Trophoblast cell (in vitro differentiated cells and primary cell): ENCODE measurements around the gene EPS8L3.
A peak's percentile ranks its signal among the peaks of the same experiment; 100 is the strongest.

Experiments
- DNase-seq, 2 donors: peaks; one replicate each; pipeline ENCODE4 v3.0.0-alpha.2; 2016
- H2AFZ ChIP-seq: 2 replicates; pipeline ENCODE4 v1.6.1; 2013; ENCODE audit warnings: low read length, moderate library complexity, mild to moderate bottlenecking; ENCODE audit not compliant: insufficient read depth, poor library complexity
- H2AK5ac ChIP-seq: 2 replicates; pipeline ENCODE4 v1.6.1; 2013; ENCODE audit warnings: mild to moderate bottlenecking, low read length
- H2BK120ac ChIP-seq: 2 replicates; pipeline ENCODE4 v1.6.1; 2013; ENCODE audit warnings: low read length, mild to moderate bottlenecking, moderate library complexity; ENCODE audit not compliant: insufficient read depth, poor library complexity
- H2BK12ac ChIP-seq: 2 replicates; pipeline ENCODE4 v1.6.1; 2013; ENCODE audit warnings: mild to moderate bottlenecking, low read length, moderate library complexity
- H2BK5ac ChIP-seq: 2 replicates; pipeline ENCODE4 v1.6.1; 2013; ENCODE audit warnings: low read length, low read depth, moderate library complexity, mild to moderate bottlenecking; ENCODE audit not compliant: poor library complexity
- H3K14ac ChIP-seq: 2 replicates; pipeline ENCODE4 v1.6.1; 2013; ENCODE audit warnings: mild to moderate bottlenecking, low read length
- H3K18ac ChIP-seq: 2 replicates; pipeline ENCODE4 v1.6.1; 2013; ENCODE audit warnings: mild to moderate bottlenecking, low read length
- H3K23ac ChIP-seq: 2 replicates; pipeline ENCODE4 v1.6.1; 2013; ENCODE audit warnings: low read length
- H3K27ac ChIP-seq: 2 replicates; pipeline ENCODE4 v1.5.1; 2013; ENCODE audit warnings: low read depth, mild to moderate bottlenecking, inconsistent platforms, low read length, moderate library complexity
- H3K27me3 ChIP-seq: 2 replicates; pipeline ENCODE4 v1.6.1; 2013; ENCODE audit warnings: inconsistent platforms, mild to moderate bottlenecking, low read length, moderate library complexity; ENCODE audit not compliant: insufficient read depth
- H3K36me3 ChIP-seq, 2 experiments: 1 replicate in 1 of 2; 2 replicates in 1 of 2; pipeline ENCODE4 v1.6.1; 2013; ENCODE audit warnings: low read length in 2 of 2, mild to moderate bottlenecking in 2 of 2, moderate library complexity in 1 of 2; ENCODE audit not compliant: insufficient read depth in 2 of 2, control insufficient read depth in 1 of 2
- H3K4ac ChIP-seq: 2 replicates; pipeline ENCODE4 v1.6.1; 2013; ENCODE audit warnings: low read depth, mild to moderate bottlenecking, low read length, moderate library complexity
- H3K4me1 ChIP-seq, 2 experiments: 1 replicate in 1 of 2; 2 replicates in 1 of 2; pipeline ENCODE4 v1.6.1; 2013; ENCODE audit warnings: low read length in 2 of 2, mild to moderate bottlenecking in 2 of 2, moderate library complexity in 1 of 2; ENCODE audit not compliant: insufficient read depth in 2 of 2, control insufficient read depth in 1 of 2
- H3K4me2 ChIP-seq: 2 replicates; pipeline ENCODE4 v1.6.1; 2013; ENCODE audit warnings: inconsistent platforms, mild to moderate bottlenecking, low read length, moderate library complexity
- H3K4me3 ChIP-seq: 2 replicates; pipeline ENCODE4 v1.5.1; 2013; ENCODE audit warnings: mild to moderate bottlenecking, low read depth, low read length, inconsistent platforms
- H3K79me1 ChIP-seq: one replicate; pipeline ENCODE4 v1.6.1; 2013; ENCODE audit warnings: low read length
- H3K79me2 ChIP-seq: 2 replicates; pipeline ENCODE4 v1.6.1; 2013; ENCODE audit warnings: low read length, mild to moderate bottlenecking; ENCODE audit not compliant: control insufficient read depth, insufficient read depth, poor library complexity
- H3K9ac ChIP-seq: 2 replicates; pipeline ENCODE4 v1.6.1; 2013; ENCODE audit warnings: mild to moderate bottlenecking, low read length
- H3K9me3 ChIP-seq: 2 replicates; pipeline ENCODE4 v1.6.1; 2013; ENCODE audit warnings: low read depth, mild to moderate bottlenecking, control low read depth, inconsistent platforms, low read length; ENCODE audit not compliant: insufficient read depth
- H4K12ac ChIP-seq: 2 replicates; pipeline ENCODE4 v1.6.1; 2013; ENCODE audit warnings: low read depth, mild to moderate bottlenecking, low read length, moderate library complexity
- H4K8ac ChIP-seq: 2 replicates; pipeline ENCODE4 v1.6.1; 2013; ENCODE audit warnings: low read depth, mild to moderate bottlenecking, low read length, moderate library complexity
- H4K91ac ChIP-seq: one replicate; pipeline ENCODE4 v1.6.1; 2013; ENCODE audit warnings: low read depth, mild to moderate bottlenecking, low read length, moderate library complexity
- WGBS: extraction: QIAGEN DNeasy Blood & Tissue Kit; methylation state at CpG from one replicate; pipeline ENCODE4 v1.1.7; 2013; ENCODE audit warnings: missing lambda C conversion rate; ENCODE audit not compliant: insufficient read length, insufficient coverage; ENCODE audit errors: extremely low coverage; 5-methylcytosine and 5-hydroxymethylcytosine counted together

Gene EPS8L3

DNA sequence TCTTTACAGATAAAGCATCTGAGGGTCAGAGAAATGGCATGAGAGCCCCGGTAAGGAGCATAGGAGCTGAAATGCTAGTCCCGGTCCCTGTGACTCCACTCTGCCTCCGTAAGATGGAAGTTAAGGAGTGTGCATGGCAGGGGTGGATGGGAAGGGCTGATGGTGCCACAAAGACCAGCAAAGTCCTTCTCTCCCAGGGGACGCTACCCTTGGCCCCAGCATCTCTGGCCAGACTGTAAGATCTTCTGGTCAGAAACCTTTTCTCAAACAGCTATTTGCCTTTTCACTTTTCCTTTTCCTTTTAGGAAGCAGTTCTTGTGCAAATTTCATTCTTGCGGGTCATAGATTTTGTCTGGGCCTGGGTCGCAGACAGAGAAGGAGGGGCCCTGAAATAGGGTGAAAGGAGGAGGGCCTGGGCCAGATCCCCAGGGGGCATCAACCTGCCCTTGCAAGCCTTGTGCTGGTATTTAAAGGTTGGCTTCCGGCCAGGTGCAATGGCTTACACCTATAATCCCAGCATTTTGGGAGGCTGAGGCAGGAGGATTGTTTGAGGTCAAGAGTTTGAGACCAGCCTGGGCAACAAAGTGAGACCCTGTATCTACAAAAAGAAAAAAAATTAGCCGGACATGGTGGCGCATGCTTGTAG, 14.4 kb upstream of the EPS8L3 start:
- Histone ChIP-seq H4K8ac (no peak overlapping the region), H2BK120ac (no peak overlapping the region), H4K91ac (no peak overlapping the region), H3K4me2 (no peak overlapping the region), H3K9ac (no peak overlapping the region), H3K18ac (no peak overlapping the region), H3K79me2 (no peaks in the 10 kb centered on the region), H3K27me3 (no peaks in the 10 kb centered on the region), H3K36me3 (no peaks in the 10 kb centered on the region), H2AK5ac (no peak overlapping the region), H3K4ac (no peak overlapping the region), H3K23ac (no peak overlapping the region), H3K27ac (no peak overlapping the region), H2AFZ (no peak overlapping the region), H2BK5ac (no peak overlapping the region), H3K14ac (no peak overlapping the region), H3K4me1 (peaks cover 2 to 9% of the 10 kb centered on the region in 2 experiments), H3K79me1 (peaks cover 1% of the 10 kb centered on the region), H4K12ac (no peak overlapping the region), H2BK12ac (no peak overlapping the region), H3K4me3 (no peak overlapping the region), H3K9me3 (peaks cover 5% of the 10 kb centered on the region)
- no CpG with 5 or more reads among the region's 9 CpGs for WGBS
- no peak for DNase-seq

DNA sequence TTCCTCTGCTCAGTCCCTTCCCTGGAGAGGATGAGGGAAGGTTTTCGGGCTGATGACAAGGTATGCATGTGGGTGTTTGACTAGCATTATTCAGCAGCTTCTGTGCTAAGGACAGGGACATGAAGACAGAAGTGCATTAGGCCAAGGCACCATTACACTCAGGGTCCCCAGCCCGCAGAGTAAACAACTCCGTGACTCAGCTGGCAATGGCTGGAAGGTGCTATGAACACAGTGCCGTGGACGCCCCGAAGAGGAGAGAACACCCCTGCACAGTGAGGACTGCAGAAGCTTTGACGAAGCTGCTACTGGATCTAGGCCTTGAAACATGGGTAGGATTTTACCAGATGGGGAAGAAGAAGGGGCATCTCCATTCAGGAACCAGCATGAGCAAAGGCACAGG, 13.7 kb upstream of the EPS8L3 start:
- no CpG with 5 or more reads among the region's 7 CpGs for WGBS
- no peak overlapping the region for H4K8ac ChIP-seq
- peaks cover 0 to 5% of the 10 kb centered on the region in 2 experiments for H3K4me1 ChIP-seq
- no peaks in the 10 kb centered on the region for H3K27me3 ChIP-seq
- DNase-seq: no peak
- no peak overlapping the region for H3K4me2 ChIP-seq
- no peak overlapping the region for H2AK5ac ChIP-seq
- H3K18ac ChIP-seq: no peak overlapping the region
- H3K36me3 ChIP-seq: no peaks in the 10 kb centered on the region
- H3K9me3 ChIP-seq: peaks cover 5% of the 10 kb centered on the region
- H3K9ac ChIP-seq: no peak overlapping the region
- no peak overlapping the region for H3K4ac ChIP-seq
- no peaks in the 10 kb centered on the region for H3K79me2 ChIP-seq
- H4K91ac ChIP-seq: no peak overlapping the region
- H2AFZ ChIP-seq: no peak overlapping the region
- H2BK5ac ChIP-seq: no peak overlapping the region
- H3K4me3 ChIP-seq: no peak overlapping the region
- no peak overlapping the region for H3K14ac ChIP-seq
- H3K79me1 ChIP-seq: peaks cover 1% of the 10 kb centered on the region
- H2BK120ac ChIP-seq: no peak overlapping the region
- H3K23ac ChIP-seq: no peak overlapping the region
- no peak overlapping the region for H2BK12ac ChIP-seq
- no peak overlapping the region for H3K27ac ChIP-seq
- H4K12ac ChIP-seq: no peak overlapping the region

DNA sequence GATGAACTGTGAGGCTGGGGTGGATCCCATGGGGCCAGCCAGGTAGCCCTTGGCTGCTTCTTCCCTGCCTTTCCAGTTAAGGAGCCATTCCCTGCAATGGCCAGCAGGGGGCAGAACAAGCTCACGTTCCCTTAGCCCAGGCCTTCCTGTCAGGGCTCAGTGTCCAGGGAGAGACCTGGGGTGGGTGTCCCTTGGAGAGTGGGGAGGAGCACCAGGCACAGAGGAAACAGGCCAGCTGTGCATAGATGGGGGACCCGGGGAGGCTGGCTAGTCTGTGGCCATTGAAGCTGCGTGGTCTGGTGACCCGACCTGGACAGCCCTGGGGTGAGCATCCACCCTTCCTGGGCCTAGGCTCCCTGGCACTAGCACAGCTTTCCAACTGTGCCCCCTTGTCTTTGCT, 13.2 kb upstream of the EPS8L3 start:
- H2BK5ac ChIP-seq: no peak overlapping the region
- H3K4me2 ChIP-seq: no peak overlapping the region
- no CpG with 5 or more reads among the region's 4 CpGs for WGBS
- H3K79me2 ChIP-seq: no peaks in the 10 kb centered on the region
- H2BK120ac ChIP-seq: no peak overlapping the region
- peaks cover 0 to 5% of the 10 kb centered on the region in 2 experiments for H3K4me1 ChIP-seq
- no peak overlapping the region for H4K8ac ChIP-seq
- no peak overlapping the region for H3K14ac ChIP-seq
- H3K36me3 ChIP-seq: no peaks in the 10 kb centered on the region
- H3K18ac ChIP-seq: no peak overlapping the region
- H3K23ac ChIP-seq: no peak overlapping the region
- H2AFZ ChIP-seq: peak overlapping the region; percentile 40
- H3K79me1 ChIP-seq: peaks cover 1% of the 10 kb centered on the region
- H3K27me3 ChIP-seq: no peaks in the 10 kb centered on the region
- H4K91ac ChIP-seq: no peak overlapping the region
- no peak overlapping the region for H3K9ac ChIP-seq
- DNase-seq: peak; percentile 62 to 94
- no peak overlapping the region for H3K4me3 ChIP-seq
- H4K12ac ChIP-seq: no peak overlapping the region
- peaks cover 5% of the 10 kb centered on the region for H3K9me3 ChIP-seq
- H3K4ac ChIP-seq: no peak overlapping the region
- H3K27ac ChIP-seq: no peak overlapping the region
- no peak overlapping the region for H2BK12ac ChIP-seq
- no peak overlapping the region for H2AK5ac ChIP-seq

DNA sequence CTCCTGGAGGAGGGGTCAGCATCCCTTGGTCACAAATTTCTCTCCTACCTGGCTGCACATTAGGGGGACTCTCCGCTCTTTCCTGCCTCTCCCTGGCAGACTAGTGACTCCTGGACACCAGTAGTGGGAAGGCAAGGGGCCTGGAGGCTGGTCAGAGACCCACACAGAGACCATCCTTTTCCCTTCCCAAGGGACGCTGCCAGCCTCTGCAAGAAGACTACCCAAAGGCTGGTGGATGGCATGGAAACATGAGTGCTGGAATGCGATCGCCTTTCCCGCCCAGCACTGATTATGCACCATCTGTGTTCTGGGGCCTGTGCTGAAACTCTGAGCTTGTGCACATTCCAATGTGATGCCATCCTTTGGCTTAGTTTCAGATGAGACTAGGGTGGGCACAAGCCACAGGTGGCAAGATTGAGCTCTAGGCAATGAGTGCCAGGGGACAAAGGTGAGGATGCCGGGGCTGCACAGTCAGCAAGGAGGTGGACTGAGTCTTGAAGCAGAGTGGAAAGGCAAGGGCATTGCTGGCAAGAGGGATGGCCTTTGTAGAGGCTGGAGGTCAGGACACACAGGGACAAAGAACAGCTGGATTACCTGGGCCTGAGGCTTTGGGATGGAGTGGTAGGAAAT, 12.6 kb upstream of the EPS8L3 start:
- WGBS: no CpG with 5 or more reads among the region's 6 CpGs
- H3K4me2 ChIP-seq: no peak overlapping the region

More for the DNA sequence above, 12.6 kb upstream of the EPS8L3 start:
- Histone ChIP-seq H3K79me2 (no peaks in the 10 kb centered on the region), H3K14ac (no peak overlapping the region), H3K9me3 (peaks cover 5% of the 10 kb centered on the region), H2BK12ac (no peak overlapping the region), H2BK5ac (no peak overlapping the region), H3K4ac (no peak overlapping the region), H4K8ac (no peak overlapping the region), H3K18ac (no peak overlapping the region), H3K27me3 (no peaks in the 10 kb centered on the region), H3K36me3 (no peaks in the 10 kb centered on the region), H4K12ac (no peak overlapping the region), H3K27ac (no peak overlapping the region), H4K91ac (no peak overlapping the region), H2AFZ (no peak overlapping the region), H3K79me1 (peaks cover 1% of the 10 kb centered on the region), H3K4me3 (no peak overlapping the region), H2AK5ac (no peak overlapping the region), H3K23ac (no peak overlapping the region), H2BK120ac (no peak overlapping the region), H3K9ac (no peak overlapping the region), H3K4me1 (peaks cover 0 to 5% of the 10 kb centered on the region in 2 experiments)
- no peak for DNase-seq
